GM18508 (cell line): ENCODE results near the gene PIAS4.

ENCODE experiments used
- ATAC-seq: cut with Tn5 transposase; IDR thresholded peaks from one replicate; pipeline ENCODE4 v1.9.1; 2021; ENCODE audit warnings: moderate number of reproducible peaks; ENCODE audit not compliant: insufficient read depth, unreplicated experiment

PIAS4 gene

DNA sequence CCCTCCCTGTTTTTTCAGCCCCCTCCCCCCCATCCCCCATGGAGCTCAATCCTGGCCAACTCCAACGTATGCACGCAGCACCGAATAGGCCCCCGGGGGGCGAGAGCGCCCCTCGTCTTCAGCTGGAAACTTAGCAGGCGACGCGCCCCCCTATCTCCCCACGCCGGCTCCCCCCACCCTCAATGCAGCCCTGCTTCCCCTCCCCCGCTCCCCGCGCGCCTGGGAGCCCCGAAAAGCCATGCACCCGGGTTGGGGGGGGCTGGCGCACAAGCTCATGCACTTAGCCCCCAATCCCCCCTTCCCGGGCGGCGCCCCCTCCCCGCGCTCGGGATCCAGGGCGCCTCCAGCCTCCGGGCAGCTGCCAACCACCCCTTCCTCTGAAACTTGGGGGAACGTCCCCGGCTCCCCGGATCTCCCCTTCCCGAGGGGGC is 58.7 kb downstream of the PIAS4 start:
- ATAC-seq: no peak

DNA sequence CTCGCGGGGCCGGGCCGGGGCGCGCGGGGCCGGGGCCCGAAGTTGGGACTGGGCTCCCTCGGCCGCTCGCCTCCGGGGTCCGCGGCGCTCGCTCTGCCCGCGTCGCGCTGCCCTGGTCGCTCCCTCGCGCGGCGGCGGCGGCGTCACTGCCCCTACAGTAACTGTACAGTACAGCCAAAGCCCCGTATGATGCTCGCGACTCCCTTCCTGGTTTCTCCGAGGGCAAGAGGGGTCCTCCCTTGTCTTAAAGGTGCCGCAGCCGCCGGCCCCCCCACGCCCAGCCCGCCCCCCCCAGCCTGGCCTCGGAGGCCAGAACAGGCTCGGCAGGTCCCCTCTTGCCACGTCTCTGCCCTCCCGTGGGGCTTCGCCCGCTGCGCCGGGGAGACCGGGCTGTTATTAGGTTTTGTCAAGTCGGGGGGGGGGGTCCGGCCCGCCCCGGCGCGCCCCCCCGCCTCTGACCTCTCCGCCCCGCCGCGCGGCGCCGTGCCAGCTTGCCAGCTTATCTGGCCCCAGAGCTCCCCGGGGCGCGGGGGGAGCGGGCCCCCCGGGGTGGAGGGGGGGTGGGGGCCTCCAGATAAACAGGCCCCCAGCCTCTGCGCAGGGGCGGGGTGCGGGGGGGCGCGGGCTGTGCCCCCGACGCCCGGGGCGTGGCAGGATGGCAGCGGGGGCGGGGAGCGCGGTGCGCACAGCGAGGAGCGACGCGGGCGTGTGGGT is 59.3 kb downstream of the PIAS4 start, which contains the start of gene ZBTB7A:
ZBTB7A (minus strand) TSS at position 218 of the 714 bp plus-strand sequence. CDS start 11,667 bp downstream, outside the sequence.
- no peak for ATAC-seq

DNA sequence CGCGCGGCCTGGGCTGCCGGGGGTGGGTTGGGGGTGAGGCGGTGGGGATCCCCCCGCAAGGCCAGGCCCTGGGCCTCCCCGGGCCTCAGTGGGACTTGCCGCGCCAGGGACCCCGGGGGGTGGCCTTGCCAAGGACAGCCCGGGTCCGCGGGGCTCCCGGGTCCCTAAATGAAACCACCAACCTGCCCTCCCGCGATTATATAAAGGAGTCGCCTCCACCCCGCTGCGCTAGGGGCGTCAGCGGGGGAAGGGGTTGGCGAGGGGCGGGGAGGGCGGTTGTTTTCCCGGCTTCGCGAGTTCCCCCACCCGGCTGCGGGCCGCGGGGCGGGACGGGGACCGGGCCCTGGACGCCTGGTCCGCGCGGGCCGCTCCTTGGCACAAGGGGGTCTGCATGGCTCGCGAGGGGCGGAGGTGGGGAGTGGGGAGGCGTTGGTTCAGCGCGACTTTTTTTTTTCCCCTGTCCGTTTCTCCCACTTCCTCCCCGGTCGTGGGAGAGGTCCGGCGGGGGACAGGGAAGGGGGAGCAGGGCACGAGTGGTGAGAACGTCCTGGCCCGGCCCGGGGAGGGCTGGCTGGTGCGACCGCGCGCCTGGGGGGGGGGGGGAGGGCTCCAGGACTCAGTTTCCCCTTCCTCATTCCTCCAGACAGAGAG is 60.0 kb downstream of the PIAS4 start:
- ATAC-seq: no peak

DNA sequence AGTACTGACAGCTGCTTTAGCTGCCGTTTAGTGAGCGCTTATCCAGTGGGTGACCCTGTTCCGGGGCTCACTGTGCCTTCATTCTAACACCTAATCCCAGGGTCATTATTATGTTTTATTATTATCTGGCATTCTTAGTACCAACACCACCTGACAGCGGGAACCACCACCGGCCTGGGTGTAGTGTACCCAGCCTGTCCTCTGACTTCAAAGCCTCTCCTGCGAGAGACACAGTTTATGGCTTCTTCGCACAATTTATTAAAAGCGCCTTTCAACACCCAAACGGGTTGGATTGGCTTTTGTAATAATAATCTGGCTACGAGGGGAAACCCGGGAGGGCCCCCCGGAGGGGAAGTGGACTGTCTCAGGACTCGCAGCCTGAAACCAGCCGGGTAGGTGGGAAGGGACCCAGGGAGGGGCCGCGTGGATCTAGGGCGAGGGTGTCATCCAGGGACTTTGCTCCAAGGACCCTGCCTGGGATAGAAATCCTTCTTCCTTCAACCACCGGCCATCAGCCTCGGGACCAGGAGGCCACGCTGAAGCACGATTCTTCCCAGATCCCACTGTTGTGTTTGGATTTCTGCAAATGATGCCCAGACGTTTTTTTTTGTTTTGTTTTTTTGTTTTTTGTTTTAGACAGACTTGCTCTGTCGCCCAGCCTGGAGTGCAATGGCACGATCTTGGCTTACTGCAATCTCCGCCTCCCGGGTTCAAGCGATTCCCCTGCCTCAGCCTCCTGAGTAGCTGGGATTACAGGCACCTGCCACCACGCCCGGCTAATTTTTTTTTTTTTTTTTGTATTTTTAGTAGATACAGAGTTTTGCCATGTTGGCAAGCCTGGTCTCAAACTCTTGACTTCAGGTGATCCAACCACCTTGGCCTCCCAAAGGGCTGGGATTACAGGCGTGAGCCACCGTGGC is 60.8 kb downstream of the PIAS4 start:
- ATAC-seq: no peak

DNA sequence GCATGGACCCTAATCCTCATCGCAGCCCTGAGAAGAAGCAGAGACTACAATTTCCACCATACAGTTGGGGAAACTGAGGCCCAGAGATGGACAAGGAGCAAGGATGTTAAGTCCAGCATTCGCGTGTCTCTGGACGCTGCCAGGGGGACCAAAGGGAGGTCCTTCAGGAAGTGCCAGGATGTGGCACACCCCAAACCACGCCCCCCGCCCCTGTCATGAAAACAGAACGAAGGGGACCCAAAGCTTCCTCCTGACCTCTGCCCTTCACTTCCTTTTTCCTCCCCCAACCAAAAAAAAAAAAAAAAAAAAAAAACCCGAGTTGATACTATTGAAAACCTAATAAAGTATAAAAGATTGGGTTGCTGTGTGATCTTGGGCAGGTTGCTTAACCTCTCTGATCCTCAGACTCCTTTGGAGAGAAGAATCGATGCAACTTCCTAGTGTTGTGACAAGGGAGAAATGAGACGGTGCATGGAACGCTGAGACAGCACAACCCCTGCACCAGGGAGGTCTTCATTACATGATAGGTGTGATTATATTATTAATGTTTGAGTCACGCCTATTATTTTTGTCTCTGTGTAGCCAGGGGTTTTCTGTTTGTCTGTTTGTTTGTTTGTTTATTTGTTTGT is 61.9 kb downstream of the PIAS4 start:
- no peak for ATAC-seq

DNA sequence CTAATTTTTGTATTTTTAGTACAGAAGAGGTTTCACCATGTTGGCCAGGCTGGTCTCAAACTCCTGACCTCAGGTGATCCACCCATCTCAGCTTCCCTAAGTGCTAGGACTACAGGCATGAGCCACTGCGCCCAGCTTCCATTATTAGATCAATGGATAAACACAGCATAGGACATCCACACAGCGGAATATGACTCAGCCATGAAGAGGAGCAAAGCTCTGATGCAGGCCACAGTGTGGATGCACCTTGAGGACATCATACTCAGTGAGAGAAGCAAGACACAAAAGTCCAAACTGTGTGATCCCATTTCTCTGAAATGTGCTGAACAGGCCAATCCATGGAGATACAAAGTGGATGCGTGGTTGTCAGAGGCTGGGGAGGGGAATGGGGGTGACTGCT is 64.1 kb downstream of the PIAS4 start:
- ATAC-seq: no peak

DNA sequence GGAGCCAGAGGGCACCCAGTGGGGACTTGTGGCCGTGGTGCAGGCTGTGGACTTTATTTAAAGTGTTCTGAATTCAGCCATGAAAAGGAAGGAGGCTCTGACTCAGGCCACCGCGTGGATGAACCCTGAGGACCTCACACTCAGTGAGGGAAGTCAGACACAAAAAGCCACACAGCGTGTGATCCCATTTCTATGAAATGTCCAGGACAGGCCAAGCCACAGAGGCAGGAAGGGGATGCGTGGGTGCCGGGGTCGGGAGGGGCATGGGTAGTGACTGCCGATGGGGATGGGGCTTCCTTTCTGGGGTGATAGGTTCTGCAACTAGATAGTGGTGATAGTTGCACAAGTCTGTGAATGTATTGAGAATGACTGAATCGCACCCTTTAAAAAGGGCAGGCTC is 67.8 kb downstream of the PIAS4 start:
- no peak for ATAC-seq

DNA sequence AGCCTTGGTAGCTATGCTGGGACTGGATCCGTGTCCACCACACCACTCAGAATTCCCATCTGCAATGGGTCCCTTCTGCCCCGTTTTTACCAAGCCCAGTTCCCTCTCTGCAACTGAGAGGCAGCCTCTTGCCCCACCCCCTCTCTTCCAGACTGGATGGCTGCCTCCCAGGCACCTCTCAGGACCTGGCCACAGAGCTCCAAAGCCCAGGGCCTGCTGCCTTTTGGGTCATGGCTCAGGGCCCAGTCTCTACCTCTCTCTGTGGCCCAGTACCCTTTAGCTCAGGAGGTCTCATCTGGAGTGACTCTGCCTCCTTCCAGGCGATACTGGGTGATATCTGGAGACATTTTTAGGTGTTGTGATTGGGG is 69.5 kb downstream of the PIAS4 start:
- ATAC-seq: no peak

DNA sequence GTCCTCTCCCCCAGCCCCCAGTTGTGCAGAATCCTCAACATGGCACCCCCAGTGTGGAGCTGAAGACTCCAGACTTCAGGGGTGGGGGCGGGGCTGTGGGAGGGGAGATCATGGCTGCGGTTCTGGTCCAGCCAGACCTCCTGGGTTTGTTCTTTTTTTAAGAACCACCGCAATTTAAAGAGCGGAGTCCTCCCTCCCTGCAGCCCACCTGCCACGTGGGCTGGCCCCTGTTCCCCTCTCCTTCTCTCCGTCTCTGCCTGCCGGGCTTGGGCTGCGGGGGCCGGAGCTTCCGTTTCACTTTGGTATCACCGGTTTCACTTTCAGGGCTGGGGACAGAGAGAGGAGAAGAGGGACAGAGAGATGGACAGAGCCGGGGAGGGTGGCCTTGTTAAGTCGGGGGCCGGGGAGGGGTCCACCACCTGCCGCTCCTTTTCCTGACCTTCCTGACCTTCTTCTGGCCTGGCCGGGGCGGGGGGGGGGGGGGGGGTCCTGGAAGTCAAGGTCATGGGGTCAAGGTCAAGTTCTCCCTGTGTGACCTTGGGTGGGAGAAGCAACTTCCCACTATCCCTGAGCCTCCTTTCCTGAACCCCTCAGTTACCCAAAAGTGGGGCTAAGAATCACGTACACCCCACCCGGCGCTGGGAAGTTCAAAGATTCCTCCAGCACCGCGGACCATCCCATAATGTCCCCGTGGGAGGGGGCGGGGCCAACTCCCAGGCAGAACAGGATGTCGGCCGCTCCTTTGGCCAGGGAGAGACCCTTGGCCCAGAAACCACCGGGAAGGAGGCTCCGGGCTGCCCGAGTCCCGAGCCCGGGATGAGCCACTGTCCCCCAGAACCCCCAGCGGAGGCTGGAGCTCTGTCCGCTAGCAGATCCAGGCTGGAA is 70.5 kb downstream of the PIAS4 start:
- no peak for ATAC-seq

DNA sequence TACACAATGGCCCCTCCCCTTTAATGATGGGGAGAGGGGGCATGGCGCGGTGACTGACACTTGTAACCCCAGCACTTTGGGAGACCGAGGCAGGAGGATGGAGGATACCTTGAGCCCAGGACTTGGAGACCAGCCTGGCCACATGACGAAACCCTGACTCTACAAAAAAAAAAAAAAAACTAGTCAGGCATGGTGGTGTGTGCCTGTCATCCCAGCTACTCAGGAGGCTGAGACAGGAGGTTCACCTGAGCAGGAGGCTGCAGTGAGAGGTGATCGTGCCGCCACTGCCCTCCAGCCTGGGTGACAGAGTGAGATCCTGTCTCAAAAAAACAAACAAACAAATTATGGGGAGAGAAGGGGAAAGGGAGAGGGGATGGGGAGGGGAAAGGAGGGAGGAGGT is 72.9 kb downstream of the PIAS4 start:
- no peak for ATAC-seq

DNA sequence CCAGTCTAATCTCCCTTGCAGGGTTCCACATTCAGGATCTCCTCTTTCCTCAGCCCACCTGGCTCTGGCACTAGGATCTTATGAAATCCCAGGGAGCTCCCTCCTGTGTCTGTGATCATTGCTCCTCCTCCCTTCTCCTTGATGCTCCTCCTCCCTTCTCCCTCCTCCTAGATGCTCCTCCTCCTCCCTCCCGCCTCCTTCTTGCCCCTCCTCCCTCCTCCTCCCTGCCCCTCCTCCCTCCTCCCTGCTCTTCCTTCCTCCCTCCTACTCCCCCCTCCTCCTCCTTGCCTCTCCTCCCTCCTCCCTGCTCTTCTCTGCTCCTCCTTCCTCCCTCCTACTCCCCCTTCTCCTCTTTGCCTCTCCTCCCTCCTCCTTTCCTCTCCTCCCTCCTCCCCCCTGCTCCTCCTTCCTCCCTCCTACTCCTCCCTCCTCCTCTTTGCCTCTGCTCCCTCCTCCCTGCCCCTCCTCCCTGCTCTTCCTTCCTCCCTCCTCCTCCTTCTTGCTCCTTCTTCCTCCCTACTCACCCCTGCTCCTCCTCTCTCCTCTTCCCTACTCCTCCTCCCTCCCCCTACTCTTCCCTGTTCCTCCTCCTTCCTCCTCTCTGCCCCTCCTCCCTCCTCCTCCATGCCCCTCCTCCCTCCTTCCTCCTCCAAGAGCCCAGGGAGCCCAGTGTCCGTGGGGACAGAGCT is 74.0 kb downstream of the PIAS4 start:
- ATAC-seq: no peak

DNA sequence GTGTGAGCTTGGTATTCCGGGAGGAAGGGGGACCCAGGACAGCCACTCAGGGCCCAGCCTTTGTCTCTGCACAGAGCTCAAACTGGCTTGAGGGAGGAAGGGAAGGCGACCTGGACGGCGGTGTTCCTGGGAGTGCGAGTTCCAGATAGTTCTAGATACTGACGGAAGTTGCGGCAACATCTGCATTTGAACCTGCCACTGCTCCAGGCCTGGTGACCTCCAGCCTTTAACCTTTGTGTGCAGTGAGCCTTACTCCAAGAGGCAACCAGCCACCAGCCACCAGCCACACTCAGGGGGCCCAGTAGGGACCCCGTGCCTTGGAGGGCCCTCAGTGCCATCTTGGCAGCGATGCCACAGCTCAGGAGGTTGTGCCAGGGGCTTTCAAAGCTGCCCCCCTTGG is 74.6 kb downstream of the PIAS4 start:
- ATAC-seq: no peak

DNA sequence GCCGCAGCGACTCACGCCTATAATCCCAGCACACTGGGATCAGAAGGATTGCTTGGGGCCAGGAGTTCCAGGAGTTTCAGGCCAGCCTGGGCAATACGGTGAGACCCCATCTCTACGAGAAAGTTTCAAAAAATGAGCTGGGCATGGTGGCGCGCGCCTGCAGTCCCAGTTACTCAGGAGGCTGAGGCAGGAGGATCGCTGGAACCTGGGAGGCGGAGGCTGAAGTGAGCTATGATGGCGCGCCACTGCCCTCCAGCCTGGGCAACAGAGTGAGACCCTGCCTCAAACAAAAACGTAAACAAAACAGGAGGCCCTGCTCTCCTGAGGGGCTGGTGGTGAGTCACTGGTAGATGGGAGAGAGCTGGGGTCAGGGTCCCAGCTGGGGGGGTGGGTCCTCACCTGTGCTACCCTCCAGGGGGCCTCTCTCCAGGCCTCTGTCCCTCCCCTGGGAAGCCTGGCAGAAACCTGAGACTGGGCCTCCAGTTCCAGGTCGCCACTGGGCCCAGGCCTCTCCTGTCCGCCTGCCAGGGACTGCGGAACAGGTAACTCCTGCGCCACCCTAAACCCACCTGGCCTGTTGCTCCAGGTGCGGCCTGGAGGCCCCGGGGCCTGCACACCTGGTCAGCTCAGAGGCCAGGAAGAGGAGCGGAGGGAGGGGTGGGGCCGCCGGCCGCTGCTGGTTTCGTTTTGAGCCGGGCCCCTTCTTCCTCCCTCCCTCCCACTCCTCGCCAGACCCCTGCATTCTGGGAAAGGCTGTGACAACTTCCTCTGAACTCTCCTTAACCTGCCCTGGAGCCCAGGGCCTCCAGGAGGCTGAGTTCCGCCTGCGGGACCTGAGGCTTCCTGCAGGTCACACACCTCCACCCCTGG is 76.4 kb downstream of the PIAS4 start:
- ATAC-seq: no peak

DNA sequence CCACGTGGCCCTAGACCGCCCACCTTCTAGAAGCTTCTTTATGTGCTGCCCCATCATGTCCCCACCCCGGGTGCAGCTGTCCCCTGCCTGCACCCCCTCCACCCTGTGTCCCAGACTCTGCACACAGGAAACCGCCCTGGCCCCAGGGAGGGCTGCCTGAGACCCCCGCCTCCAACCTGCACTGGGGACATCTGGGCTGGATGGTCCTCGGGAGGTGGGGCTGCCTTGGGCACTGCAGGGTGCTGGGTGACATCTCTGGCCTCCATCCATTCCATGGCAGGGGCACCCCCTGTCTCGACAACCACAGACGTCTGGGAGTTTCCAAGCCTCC is 77.0 kb downstream of the PIAS4 start:
- no peak for ATAC-seq

DNA sequence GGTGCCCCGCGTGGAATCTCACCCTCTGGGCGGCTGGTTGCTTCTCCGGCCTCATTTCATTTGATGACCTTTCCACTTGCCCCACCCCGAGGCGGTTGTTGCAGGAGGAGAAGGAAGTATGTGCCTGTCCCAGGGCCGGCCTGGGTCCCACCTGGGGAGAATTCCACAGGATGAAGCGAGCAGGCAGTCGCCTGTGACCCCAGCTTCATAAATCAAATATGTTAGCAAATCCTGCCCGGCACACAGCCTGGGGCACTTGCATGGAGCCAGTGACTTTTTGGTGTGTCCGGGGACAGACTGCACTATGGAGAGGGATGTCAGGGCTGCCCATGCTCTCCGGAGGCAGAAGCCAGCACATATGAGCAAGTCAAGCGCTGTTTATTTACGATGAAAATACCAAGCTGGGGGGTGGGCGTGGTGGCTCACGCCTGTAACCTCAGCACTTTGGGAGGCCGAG is 78.9 kb downstream of the PIAS4 start:
- ATAC-seq: no peak

DNA sequence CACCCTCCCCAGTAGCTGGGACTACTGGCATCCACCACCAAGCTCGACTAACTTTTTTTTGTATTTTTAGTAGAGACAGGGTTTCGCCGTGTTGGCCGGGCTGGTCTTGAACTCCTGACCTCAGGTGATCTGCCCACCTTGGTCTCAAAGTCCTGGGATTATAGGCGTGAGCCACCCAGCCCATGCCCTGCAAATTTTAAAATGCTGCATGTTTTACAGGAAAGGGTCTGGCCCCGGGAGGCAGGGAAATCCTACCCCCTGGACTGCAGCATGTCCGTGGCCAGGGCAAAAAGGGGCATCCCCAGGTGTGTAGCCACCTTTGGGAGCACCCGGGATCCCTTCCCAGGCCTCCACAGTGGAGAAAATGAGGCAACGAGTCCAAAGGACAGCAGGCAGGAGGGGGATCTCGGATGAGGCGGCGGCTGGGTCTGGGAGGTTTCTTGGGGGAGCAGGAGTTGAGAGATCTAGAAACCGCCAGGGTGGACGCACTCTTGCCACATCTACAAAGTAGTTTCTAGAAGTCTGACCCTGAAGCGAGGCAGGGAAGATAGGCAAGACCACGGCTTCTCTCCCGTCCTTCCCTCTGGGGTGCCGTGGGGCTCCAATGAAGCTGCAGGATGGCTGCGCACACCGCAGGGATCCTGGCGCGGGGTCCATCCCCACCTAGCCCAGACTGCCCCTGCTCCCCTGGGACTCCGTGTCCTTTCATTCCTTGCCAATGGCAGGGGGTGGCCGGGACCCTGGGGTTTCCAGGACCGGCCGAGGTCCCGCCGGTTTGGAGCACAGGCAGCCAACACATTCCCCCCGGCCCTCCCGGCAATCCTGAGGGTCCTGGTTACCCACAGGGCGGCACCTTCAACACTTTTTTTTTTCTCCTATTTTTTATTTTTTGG is 80.5 kb downstream of the PIAS4 start:
- ATAC-seq: no peak

DNA sequence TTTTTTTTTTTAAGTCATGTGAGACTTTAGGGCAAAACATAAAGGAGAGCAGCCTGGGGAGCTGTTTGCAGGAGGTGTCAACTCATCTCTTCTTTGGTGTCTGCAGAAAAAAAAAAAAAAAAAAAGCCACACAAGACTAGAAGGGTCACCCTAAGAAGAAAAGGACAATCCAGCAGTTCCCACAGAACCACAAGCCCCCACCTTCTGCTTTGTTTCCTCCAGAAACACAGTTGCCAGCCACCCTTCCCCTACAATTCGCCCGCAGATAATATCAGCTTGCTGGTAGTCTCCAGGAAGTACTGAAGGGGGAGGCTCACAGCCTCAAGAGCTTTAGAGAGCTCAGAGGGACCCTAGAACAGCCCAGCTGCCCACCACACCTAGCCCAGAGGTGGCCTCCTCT is 81.4 kb downstream of the PIAS4 start:
- no peak for ATAC-seq
